K562 (cell line): ENCODE data around the gene FAM171A2. TPM values are rescaled to one million over a fixed set of nuclear protein-coding genes. Genes with fewer than 3 reads are reported as not detected.

Source experiments
- ARID2 ChIP-seq: fragments of 450-650 bp; IDR thresholded peaks from 2 replicates; pipeline ENCODE4 v1.6.1; 2017; ENCODE audit warnings: antibody characterized with exemption, mild to moderate bottlenecking
- CHD1 ChIP-seq: fragments of 200-600 bp; sonication (generic); IDR thresholded peaks from one replicate; pipeline ENCODE4 v1.6.1; 2012; ENCODE audit warnings: mild to moderate bottlenecking, moderate library complexity, low read length, inconsistent platforms
- CHD2 ChIP-seq: IDR thresholded peaks from 2 replicates; pipeline ENCODE4 v1.6.1; 2011; ENCODE audit warnings: low read depth, low read length
- HNRNPH1 ChIP-seq: fragments of 200-400 bp; formaldehyde crosslinking; optimal IDR thresholded peaks from 2 replicates; pipeline ENCODE3; 2017; ENCODE audit warnings: low read depth, mild to moderate bottlenecking, low read length, moderate library complexity
- HNRNPUL1 ChIP-seq: fragments of 200-400 bp; formaldehyde crosslinking; IDR thresholded peaks from 2 replicates; pipeline ENCODE4 v1.6.1; 2017; ENCODE audit warnings: low read length
- LEF1 ChIP-seq: fragments of 450-650 bp; IDR thresholded peaks from 2 replicates; pipeline ENCODE4 v1.6.1; 2016; ENCODE audit warnings: mild to moderate bottlenecking
- MAZ ChIP-seq, 2 experiments: fragments of 450-650 bp in 1 of 2; sonication (generic) in 1 of 2; formaldehyde crosslinking; IDR thresholded peaks in 1 of 2; conservative IDR thresholded peaks in 1 of 2; 2 replicates each; pipeline versions ENCODE4 v1.4.0 to v1.5.0; 2020; ENCODE audit warnings: mild to moderate bottlenecking in 1 of 2, missing genetic modification reagents in 1 of 2
- MCM2 ChIP-seq: fragments of 450-650 bp; IDR thresholded peaks from 2 replicates; pipeline ENCODE4 v1.6.1; 2017; ENCODE audit warnings: low read depth, mild to moderate bottlenecking
- MCM5 ChIP-seq: fragments of 450-650 bp; IDR thresholded peaks from 2 replicates; pipeline ENCODE4 v1.6.1; 2016; ENCODE audit warnings: low read depth
- PCBP2 ChIP-seq: fragments of 200-400 bp; formaldehyde crosslinking; IDR thresholded peaks from 2 replicates; pipeline ENCODE4 v1.6.1; 2018; ENCODE audit warnings: low read length, low read depth, mild to moderate bottlenecking, moderate library complexity; ENCODE audit not compliant: poor library complexity, severe bottlenecking
- TOE1 ChIP-seq, 2 experiments: fragments of 450-650 bp in 1 of 2; sonication (generic) in 1 of 2; formaldehyde crosslinking in 1 of 2; IDR thresholded peaks; 2 replicates each; pipeline versions ENCODE4 v1.7.1 to v1.8.0; 2016 to 2022; ENCODE audit warnings: borderline replicate concordance in 2 of 2, mild to moderate bottlenecking in 2 of 2, antibody characterized with exemption in 1 of 2, inconsistent platforms in 1 of 2, low read depth in 1 of 2, missing genetic modification reagents in 1 of 2, moderate library complexity in 1 of 2
- ZNF197 ChIP-seq: fragments of 200-800 bp; sonication (Bioruptor generic); IDR thresholded peaks from 2 replicates; pipeline ENCODE4 v1.6.1; 2016; ENCODE audit warnings: low read depth, missing genetic modification characterization, missing compliant biosample characterization
- ZNF589 ChIP-seq: fragments of 200-800 bp; sonication (Bioruptor generic); IDR thresholded peaks from 2 replicates; pipeline ENCODE4 v1.6.1; 2016; ENCODE audit warnings: low read depth, missing genetic modification characterization, missing compliant biosample characterization
- polyA plus RNA-seq, 8 experiments: library from polyadenylated mRNA; depleted of rRNA in 4 of 8; stranded (reverse) in 5 of 8; unstranded in 3 of 8; fragments of >200 nt; fragmentation: Nextera tagmentation in 2 of 8; fragmentation: Illumina TruSeq in 1 of 8; extraction: Ambion mirVana in 2 of 8; extraction: Trizol in 1 of 8; gene quantifications; 2 replicates each; pipeline versions ENCODE4 v1.2.1 to v1.2.3, GENCODE V29; 2011 to 2014; ENCODE audit warnings: inconsistent platforms in 1 of 8, missing spikeins in 1 of 8
- total RNA-seq, 7 experiments: library from RNA; depleted of rRNA in 6 of 7; stranded (reverse); fragments of >200 nt in 6 of 7; fragmentation: Illumina TruSeq in 2 of 7; extraction: Trizol in 2 of 7; gene quantifications; 2 replicates each; pipeline versions ENCODE4 v1.2.1 to v1.2.3, GENCODE V29; 2011 to 2021; ENCODE audit warnings: low replicate concordance in 1 of 7
- TF ChIP-seq, protein P1 (sequence below): sonication (generic); formaldehyde crosslinking; IDR thresholded peaks from 2 replicates; pipeline ENCODE4 v1.8.1; 2023; ENCODE audit warnings: mild to moderate bottlenecking, missing genetic modification reagents, moderate library complexity
- TF ChIP-seq, protein P2 (sequence below): sonication (generic); formaldehyde crosslinking; IDR thresholded peaks from 2 replicates; pipeline ENCODE4 v1.8.0; 2022; ENCODE audit warnings: mild to moderate bottlenecking, missing genetic modification reagents, borderline replicate concordance
- TF ChIP-seq, protein P3 (sequence below), 2 experiments: fragments of 150-350 bp in 1 of 2; IDR thresholded peaks; 2 replicates each; pipeline ENCODE4 v1.6.1; 2012 to 2016; ENCODE audit warnings: low read depth in 2 of 2, low read length in 2 of 2, mild to moderate bottlenecking in 1 of 2, moderate library complexity in 1 of 2
- TF ChIP-seq, protein P4 (sequence below), 3 experiments: fragments of 200-800 bp in 1 of 3; sonication (Bioruptor generic) in 1 of 3; sonication (generic) in 1 of 3; formaldehyde crosslinking in 1 of 3; IDR thresholded peaks; 2 replicates each; pipeline versions ENCODE4 v1.6.1 to v1.8.0; 2016 to 2022; ENCODE audit warnings: mild to moderate bottlenecking in 2 of 3, missing compliant biosample characterization in 2 of 3, missing genetic modification characterization in 2 of 3, missing genetic modification reagents in 1 of 3

FAM171A2 gene
- total and polyA plus RNA-seq, 9 of the 15 experiments (the other 6 are each of a cell fraction or from before 2014, with no cell fraction given): 0.10 to 10.2 (median 2.0) TPM; not detected in 1

DNA sequence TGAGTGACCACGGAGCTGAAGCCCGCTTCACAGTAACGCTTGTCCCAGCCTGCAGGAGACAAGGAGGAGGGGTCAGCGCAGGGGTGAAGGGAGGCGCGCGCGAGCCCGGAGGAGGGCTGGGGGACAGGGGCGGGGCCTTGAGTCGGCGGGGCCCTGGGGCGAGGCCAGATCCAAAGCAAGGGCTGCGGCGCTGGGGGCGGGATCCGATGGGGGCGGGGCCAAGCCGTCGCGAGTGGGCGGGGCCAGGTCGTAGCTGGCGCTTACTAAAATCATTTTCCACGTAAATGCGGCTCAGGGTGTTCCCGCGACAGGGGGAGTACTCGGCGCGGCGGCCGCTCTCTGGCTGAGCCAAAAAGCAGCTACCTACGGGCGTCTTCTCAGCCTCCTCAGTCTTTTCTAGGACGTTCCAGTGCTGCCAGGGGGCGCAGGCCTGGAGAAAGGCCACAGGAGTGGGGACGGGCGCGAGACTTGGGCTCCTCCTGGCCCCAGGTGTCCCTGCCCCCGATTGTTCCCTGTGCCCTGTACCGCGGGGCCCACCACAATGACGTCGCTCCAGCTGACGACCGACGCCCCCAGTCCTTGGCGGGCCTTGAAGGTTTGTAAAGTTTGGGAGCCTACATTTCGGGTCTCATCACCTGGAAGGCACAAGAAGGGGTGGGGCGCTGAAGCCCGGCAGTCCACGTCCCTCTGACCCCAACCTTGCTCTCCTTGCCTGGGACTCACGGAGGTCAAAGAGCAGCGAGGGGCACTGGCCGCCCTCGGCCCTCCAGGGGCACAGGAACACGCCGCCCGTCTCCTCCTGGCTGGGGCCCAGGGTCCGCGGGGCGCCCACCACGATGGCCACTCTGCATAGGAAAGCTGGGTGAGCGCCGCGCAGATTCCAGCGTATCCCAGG lies 21.9 kb upstream of the FAM171A2 start (continued):
- TF ChIP-seq, protein P1, sequence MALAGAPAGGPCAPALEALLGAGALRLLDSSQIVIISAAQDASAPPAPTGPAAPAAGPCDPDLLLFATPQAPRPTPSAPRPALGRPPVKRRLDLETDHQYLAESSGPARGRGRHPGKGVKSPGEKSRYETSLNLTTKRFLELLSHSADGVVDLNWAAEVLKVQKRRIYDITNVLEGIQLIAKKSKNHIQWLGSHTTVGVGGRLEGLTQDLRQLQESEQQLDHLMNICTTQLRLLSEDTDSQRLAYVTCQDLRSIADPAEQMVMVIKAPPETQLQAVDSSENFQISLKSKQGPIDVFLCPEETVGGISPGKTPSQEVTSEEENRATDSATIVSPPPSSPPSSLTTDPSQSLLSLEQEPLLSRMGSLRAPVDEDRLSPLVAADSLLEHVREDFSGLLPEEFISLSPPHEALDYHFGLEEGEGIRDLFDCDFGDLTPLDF: peak; percentile 77
- TF ChIP-seq, protein P2, sequence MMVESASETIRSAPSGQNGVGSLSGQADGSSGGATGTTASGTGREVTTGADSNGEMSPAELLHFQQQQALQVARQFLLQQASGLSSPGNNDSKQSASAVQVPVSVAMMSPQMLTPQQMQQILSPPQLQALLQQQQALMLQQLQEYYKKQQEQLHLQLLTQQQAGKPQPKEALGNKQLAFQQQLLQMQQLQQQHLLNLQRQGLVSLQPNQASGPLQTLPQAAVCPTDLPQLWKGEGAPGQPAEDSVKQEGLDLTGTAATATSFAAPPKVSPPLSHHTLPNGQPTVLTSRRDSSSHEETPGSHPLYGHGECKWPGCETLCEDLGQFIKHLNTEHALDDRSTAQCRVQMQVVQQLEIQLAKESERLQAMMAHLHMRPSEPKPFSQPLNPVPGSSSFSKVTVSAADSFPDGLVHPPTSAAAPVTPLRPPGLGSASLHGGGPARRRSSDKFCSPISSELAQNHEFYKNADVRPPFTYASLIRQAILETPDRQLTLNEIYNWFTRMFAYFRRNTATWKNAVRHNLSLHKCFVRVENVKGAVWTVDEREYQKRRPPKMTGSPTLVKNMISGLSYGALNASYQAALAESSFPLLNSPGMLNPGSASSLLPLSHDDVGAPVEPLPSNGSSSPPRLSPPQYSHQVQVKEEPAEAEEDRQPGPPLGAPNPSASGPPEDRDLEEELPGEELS (CRISPR knock-in tag): peak; percentile 89
- TF ChIP-seq MCM2 (no peak), HNRNPH1 (no peak), MAZ (CRISPR knock-in tag; conservative IDR thresholded peaks at IDR 0.05 in 1 of 2, IDR thresholded peaks at IDR 0.05 in 1 of 2) (peak; percentile 70 to 84), CHD2 (peak; percentile 72), ZNF589 (no peak), LEF1 (no peak), ARID2 (no peak), TOE1 (IDR thresholded peaks at IDR 0.05; ENCODE audit: borderline replicate concordance) (peak; percentile 14; the same call in 1 of the 2 replicates), TOE1 (CRISPR knock-in tag; IDR thresholded peaks at IDR 0.05; ENCODE audit: borderline replicate concordance, low read depth) (no peak), MCM5 (no peak), PCBP2 (no peak), HNRNPUL1 (no peak), ZNF197 (no peak), CHD1 (peak; percentile 69)
- TF ChIP-seq, protein P3, sequence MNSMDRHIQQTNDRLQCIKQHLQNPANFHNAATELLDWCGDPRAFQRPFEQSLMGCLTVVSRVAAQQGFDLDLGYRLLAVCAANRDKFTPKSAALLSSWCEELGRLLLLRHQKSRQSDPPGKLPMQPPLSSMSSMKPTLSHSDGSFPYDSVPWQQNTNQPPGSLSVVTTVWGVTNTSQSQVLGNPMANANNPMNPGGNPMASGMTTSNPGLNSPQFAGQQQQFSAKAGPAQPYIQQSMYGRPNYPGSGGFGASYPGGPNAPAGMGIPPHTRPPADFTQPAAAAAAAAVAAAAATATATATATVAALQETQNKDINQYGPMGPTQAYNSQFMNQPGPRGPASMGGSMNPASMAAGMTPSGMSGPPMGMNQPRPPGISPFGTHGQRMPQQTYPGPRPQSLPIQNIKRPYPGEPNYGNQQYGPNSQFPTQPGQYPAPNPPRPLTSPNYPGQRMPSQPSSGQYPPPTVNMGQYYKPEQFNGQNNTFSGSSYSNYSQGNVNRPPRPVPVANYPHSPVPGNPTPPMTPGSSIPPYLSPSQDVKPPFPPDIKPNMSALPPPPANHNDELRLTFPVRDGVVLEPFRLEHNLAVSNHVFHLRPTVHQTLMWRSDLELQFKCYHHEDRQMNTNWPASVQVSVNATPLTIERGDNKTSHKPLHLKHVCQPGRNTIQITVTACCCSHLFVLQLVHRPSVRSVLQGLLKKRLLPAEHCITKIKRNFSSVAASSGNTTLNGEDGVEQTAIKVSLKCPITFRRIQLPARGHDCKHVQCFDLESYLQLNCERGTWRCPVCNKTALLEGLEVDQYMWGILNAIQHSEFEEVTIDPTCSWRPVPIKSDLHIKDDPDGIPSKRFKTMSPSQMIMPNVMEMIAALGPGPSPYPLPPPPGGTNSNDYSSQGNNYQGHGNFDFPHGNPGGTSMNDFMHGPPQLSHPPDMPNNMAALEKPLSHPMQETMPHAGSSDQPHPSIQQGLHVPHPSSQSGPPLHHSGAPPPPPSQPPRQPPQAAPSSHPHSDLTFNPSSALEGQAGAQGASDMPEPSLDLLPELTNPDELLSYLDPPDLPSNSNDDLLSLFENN (IDR thresholded peaks at IDR 0.05; ENCODE audit: low read depth in 2 of 2, low read length in 2 of 2): no peak
- TF ChIP-seq, protein P4, sequence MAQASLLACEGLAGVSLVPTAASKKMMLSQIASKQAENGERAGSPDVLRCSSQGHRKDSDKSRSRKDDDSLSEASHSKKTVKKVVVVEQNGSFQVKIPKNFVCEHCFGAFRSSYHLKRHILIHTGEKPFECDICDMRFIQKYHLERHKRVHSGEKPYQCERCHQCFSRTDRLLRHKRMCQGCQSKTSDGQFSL (CRISPR knock-in tag; IDR thresholded peaks at IDR 0.05): no peak
- TF ChIP-seq, protein P4 (tag; IDR thresholded peaks at IDR 0.05): 0 out of 4 replicates have a peak, but pooled peaks of 1 of the 2 experiments have one; percentile 52
